Gastrocnemius medialis (tissue), 4 donors: ENCODE measurements around the gene UBE4A. TPM values are rescaled to one million over a fixed set of nuclear protein-coding genes. Genes with fewer than 3 reads are reported as not detected.

ENCODE experiments used
- ATAC-seq, 2 donors: fragments of 150-250 bp; one replicate each; pipeline ENCODE4 v1.9.1; 2016
- DNase-seq, 2 donors: peaks; one replicate each; pipeline ENCODE4 v3.0.0-alpha.2; 2019
- H3K27ac ChIP-seq, 4 donors: fragments of 200-600 bp; sonication (generic); 1 replicate in 1 of 4; 2 replicates in 3 of 4; pipeline ENCODE4 v1.5.1; 2016 to 2018; ENCODE audit warnings: mild to moderate bottlenecking in 2 of 4, moderate library complexity in 1 of 4
- H3K27me3 ChIP-seq, 3 donors: fragments of 200-600 bp; sonication (generic) in 2 of 3; 1 replicate in 1 of 3; 2 replicates in 2 of 3; pipeline versions ENCODE4 v1.5.1 to v1.6.0; 2016 to 2019; ENCODE audit warnings: mild to moderate bottlenecking in 1 of 3, moderate library complexity in 1 of 3
- H3K36me3 ChIP-seq, 2 donors: fragments of 200-600 bp; sonication (generic) in 1 of 2; one replicate each; pipeline ENCODE4 v1.5.1; 2017 to 2018
- H3K4me1 ChIP-seq, 2 donors: fragments of 200-600 bp; sonication (generic) in 1 of 2; one replicate each; pipeline ENCODE4 v1.5.1; 2016 to 2017; ENCODE audit warnings: mild to moderate bottlenecking in 2 of 2
- H3K4me3 ChIP-seq, 4 donors: fragments of 200-600 bp; sonication (generic) in 3 of 4; 1 replicate in 1 of 4; 2 replicates in 3 of 4; pipeline ENCODE4 v1.5.1; 2016 to 2019; ENCODE audit warnings: mild to moderate bottlenecking in 2 of 4
- H3K9me3 ChIP-seq, 3 donors: fragments of 200-600 bp; sonication (generic) in 2 of 3; 1 replicate in 1 of 3; 2 replicates in 2 of 3; pipeline ENCODE4 v1.5.1; 2016 to 2019
- CTCF ChIP-seq, 5 experiments: fragments of 450-650 bp in 3 of 5; fragments of 200-600 bp in 2 of 5; sonication (generic) in 2 of 5; IDR thresholded peaks in 4 of 5; conservative IDR thresholded peaks in 1 of 5; 1 replicate in 4 of 5; 2 replicates in 1 of 5; pipeline ENCODE4 v1.5.1; 2016 to 2019; ENCODE audit warnings: antibody characterized with exemption in 5 of 5, mild to moderate bottlenecking in 3 of 5, moderate library complexity in 3 of 5
- POLR2A ChIP-seq, 2 donors: fragments of 450-650 bp; IDR thresholded peaks; one replicate each; pipeline ENCODE4 v1.6.1; 2017; ENCODE audit warnings: antibody characterized with exemption in 2 of 2, mild to moderate bottlenecking in 2 of 2, moderate library complexity in 2 of 2
- in situ Hi-C, 4 donors: fragments of 200-750 bp; cut with MboI; loops; one replicate each; pipeline versions ENCODE4 v1.15.0 to v1.8.0; 2017; ENCODE audit warnings: low sequenced_read_pairs in 4 of 4
- intact Hi-C: fragments of 100-400 bp; cut with DNase I; formaldehyde crosslinking; loops from one replicate; pipeline ENCODE4 v1.15.1; 2023; ENCODE audit warnings: low total_unique reads
- total RNA-seq, 4 donors: library from RNA; depleted of rRNA; stranded (reverse); fragments of >200 nt; gene quantifications; one replicate each; pipeline versions ENCODE4 v1.1.0 to v1.2.3, GENCODE V29; 2016

UBE4A gene
- total RNA-seq, 4 donors from 2014 or later: 36.6 to 73.9 (median 41.7) TPM

- TF ChIP-seq POLR2A (IDR thresholded peaks at IDR 0.05) (no peak), CTCF (IDR thresholded peaks at IDR 0.05 in 4 of 5, conservative IDR thresholded peaks at IDR 0.05 in 1 of 5) (no peak)
- no peak overlapping the region for H3K4me3 ChIP-seq
- intact Hi-C loops: no loop called here
These were observed 16.2 kb upstream of the UBE4A start for GRCh38 chr11:118343248-118343647.

GRCh38 chr11:118343981-118344515 lies 15.4 kb upstream of the UBE4A start, which contains the start of gene CD3G:
Gene CD3G (plus strand): TSS chr11:118344344. CDS start chr11:118344424, 80 bp downstream.
- TF ChIP-seq POLR2A (IDR thresholded peaks at IDR 0.05) (no peak), CTCF (IDR thresholded peaks at IDR 0.05 in 4 of 5, conservative IDR thresholded peaks at IDR 0.05 in 1 of 5) (no peak)
- Histone ChIP-seq H3K4me3 (no peak within 1 kb of the TSS), H3K27me3 (peaks cover 0 to 8% (median 0%) of the 10 kb centered on the region in 3 donors), H3K4me1 (no peaks in the 10 kb centered on the region), H3K36me3 (no peaks in the 10 kb centered on the region), H3K9me3 (no peaks in the 10 kb centered on the region), H3K27ac (no peak within 1 kb of the TSS)
- in situ Hi-C loops (loop anchor here in 1 of 4 donors (10.0 kb wide), 1 partner anchor 149 kb away; no protein-coding TSS in a partner anchor), intact Hi-C loops (no loop called here)
- DNase-seq (no peak), ATAC-seq (no peak)

More at GRCh38 chr11:118343248-118343647, 16.2 kb upstream of the UBE4A start:
- no peaks in the 10 kb centered on the region for H3K9me3 ChIP-seq
- no peak for ATAC-seq
- H3K36me3 ChIP-seq: no peaks in the 10 kb centered on the region
- no peaks in the 10 kb centered on the region for H3K4me1 ChIP-seq
- peaks cover 0 to under 1% (median 0%) of the 10 kb centered on the region in 3 donors for H3K27me3 ChIP-seq
- DNase-seq: no peak
- no peak overlapping the region for H3K27ac ChIP-seq
- in situ Hi-C loops: loop anchor here in 1 of 4 donors (10.0 kb wide), 1 partner anchor 148 kb away; no protein-coding TSS in a partner anchor

GRCh38 chr11:118349475-118349874 lies 9.9 kb upstream of the UBE4A start:
- in situ Hi-C loops: loop anchor here in 1 of 4 donors (10.0 kb wide), 1 partner anchor 155 kb away; no protein-coding TSS in a partner anchor
- no peak for DNase-seq
- Histone ChIP-seq H3K9me3 (no peaks in the 10 kb centered on the region), H3K27me3 (peaks cover 0 to 19% (median 9%) of the 10 kb centered on the region in 3 donors), H3K27ac (no peak overlapping the region), H3K4me1 (no peaks in the 10 kb centered on the region), H3K4me3 (no peak overlapping the region), H3K36me3 (no peaks in the 10 kb centered on the region)
- ATAC-seq: no peak
- no peak for TF ChIP-seq CTCF (IDR thresholded peaks at IDR 0.05 in 4 of 5, conservative IDR thresholded peaks at IDR 0.05 in 1 of 5)
- no peak for TF ChIP-seq POLR2A (IDR thresholded peaks at IDR 0.05)
- intact Hi-C loops: no loop called here

DNA sequence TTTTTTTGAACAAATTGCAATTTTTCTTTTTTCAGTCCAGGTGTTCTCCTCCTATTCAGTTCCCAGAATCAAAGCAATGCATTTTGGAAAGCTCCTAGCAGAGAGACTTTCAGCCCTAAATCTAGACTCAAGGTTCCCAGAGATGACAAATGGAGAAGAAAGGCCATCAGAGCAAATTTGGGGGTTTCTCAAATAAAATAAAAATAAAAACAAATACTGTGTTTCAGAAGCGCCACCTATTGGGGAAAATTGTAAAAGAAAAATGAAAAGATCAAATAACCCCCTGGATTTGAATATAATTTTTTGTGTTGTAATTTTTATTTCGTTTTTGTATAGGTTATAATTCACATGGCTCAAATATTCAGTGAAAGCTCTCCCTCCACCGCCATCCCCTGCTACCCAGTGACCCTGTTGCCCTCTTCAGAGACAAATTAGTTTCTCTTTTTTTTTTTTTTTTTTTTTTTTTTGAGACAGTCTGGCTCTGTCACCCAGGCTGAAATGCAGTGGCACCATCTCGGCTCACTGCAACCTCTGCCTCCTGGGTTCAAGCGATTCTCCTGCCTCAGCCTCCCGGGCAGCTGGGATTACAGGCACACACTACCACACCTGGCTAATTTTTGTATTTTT lies 6.2 kb upstream of the UBE4A start:
- intact Hi-C loops (loop anchor here (5.0 kb wide), 1 partner anchor 206 kb away; no protein-coding TSS in a partner anchor), in situ Hi-C loops (loop anchor here in 2 of 4 donors (5.0 to 10.0 kb wide), 2 partner anchors 156 to 158 kb away; no protein-coding TSS in a partner anchor)
- DNase-seq (no peak), ATAC-seq (no peak)
- no peaks in the 10 kb centered on the region for H3K4me1 ChIP-seq
- no peak overlapping the region for H3K27ac ChIP-seq
- no peaks in the 10 kb centered on the region for H3K9me3 ChIP-seq
- no peak overlapping the region for H3K4me3 ChIP-seq
- H3K36me3 ChIP-seq: no peaks in the 10 kb centered on the region
- TF ChIP-seq POLR2A (IDR thresholded peaks at IDR 0.05) (no peak), CTCF (IDR thresholded peaks at IDR 0.05 in 4 of 5, conservative IDR thresholded peaks at IDR 0.05 in 1 of 5) (peak; percentile 11 to 59 (median 27))
- H3K27me3 ChIP-seq: peaks cover 0 to 19% (median 9%) of the 10 kb centered on the region in 3 donors
